Activated T-helper 17 cell treated with anti-CD3 and anti-CD28 coated beads, Interleukin-2, amount 50 U/mL, for 72 hours (primary cell): ENCODE results near the gene SPACA5B. TPM values are rescaled to one million over a fixed set of nuclear protein-coding genes. Genes with fewer than 3 reads are reported as not detected.
"Not testable (repeated sequence)": the region's sequence is repeated elsewhere in the genome, so short reads cannot be mapped to it uniquely, and the experiment has no call there.

ENCODE experiments used
- ATAC-seq: fragments of 150-1000 bp; cut with Tn5 transposase; replicated peaks from 2 replicates; pipeline ENCODE4 v1.10.0; 2021; ENCODE audit warnings: mild to moderate bottlenecking, moderate library complexity
- H3K27ac Mint-ChIP-seq: one replicate; pipeline ENCODE4 v1.8.0; 2022; ENCODE audit warnings: mixed read lengths
- H3K27me3 Mint-ChIP-seq: one replicate; pipeline ENCODE4 v1.8.0; 2022; ENCODE audit warnings: mixed read lengths
- H3K36me3 Mint-ChIP-seq: one replicate; pipeline ENCODE4 v1.8.0; 2022; ENCODE audit warnings: low read depth, mild to moderate bottlenecking, mixed read lengths
- H3K4me1 Mint-ChIP-seq: one replicate; pipeline ENCODE4 v1.8.0; 2022; ENCODE audit warnings: mixed read lengths
- H3K4me3 Mint-ChIP-seq: one replicate; pipeline ENCODE4 v1.8.0; 2022; ENCODE audit warnings: mild to moderate bottlenecking, mixed read lengths
- H3K9me3 Mint-ChIP-seq: one replicate; pipeline ENCODE4 v1.8.0; 2022; ENCODE audit warnings: mixed read lengths
- total RNA-seq, 2 donors: library from RNA; stranded (reverse); gene quantifications; one replicate each; pipeline ENCODE4 v1.2.3, GENCODE V29; 2022

The SPACA5B gene
- not detected for total RNA-seq

DNA sequence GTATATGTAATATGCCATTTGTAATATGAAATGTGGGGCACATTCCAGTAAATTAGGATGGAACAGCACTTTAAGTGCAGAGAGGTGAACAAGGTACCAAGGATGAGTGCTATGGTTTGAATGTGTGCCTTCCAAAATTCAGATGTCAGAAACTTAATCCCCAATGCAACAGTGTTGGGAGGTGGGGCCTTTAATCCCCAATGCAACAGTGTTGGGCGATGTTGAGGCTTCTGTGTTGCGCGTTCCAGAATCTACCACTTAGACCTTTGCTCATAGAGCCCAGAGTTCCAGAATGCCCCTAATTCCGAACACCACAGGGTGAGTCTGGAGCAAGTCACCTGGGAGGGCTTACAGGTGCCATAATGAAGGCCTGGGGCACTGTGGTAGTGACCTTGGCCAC, at the start of gene SPACA5B:
TSS of gene SPACA5B (plus strand) at position 301 of the 400 bp plus-strand sequence. CDS start at position 363, 62 bp downstream.
- not testable (repeated sequence) for H3K27me3 Mint-ChIP-seq, H3K9me3 Mint-ChIP-seq, H3K36me3 Mint-ChIP-seq, H3K4me3 Mint-ChIP-seq, H3K27ac Mint-ChIP-seq, H3K4me1 Mint-ChIP-seq, ATAC-seq

- Mint-ChIP-seq H3K4me1 (no peaks in the 10 kb centered on the region), H3K36me3 (no peaks in the 10 kb centered on the region), H3K4me3 (no peak overlapping the region), H3K27ac (no peak overlapping the region), H3K9me3 (no peaks in the 10 kb centered on the region), H3K27me3 (no peaks in the 10 kb centered on the region)
- peak; percentile 74 for ATAC-seq
Measured at GRCh38 chrX:48083212-48083611, 47.2 kb upstream of the SPACA5B start.

- H3K4me3 Mint-ChIP-seq: no peak overlapping the region
- H3K9me3 Mint-ChIP-seq: no peaks in the 10 kb centered on the region
- no peaks in the 10 kb centered on the region for H3K36me3 Mint-ChIP-seq
- ATAC-seq: no peak
- H3K27me3 Mint-ChIP-seq: no peaks in the 10 kb centered on the region
- H3K27ac Mint-ChIP-seq: no peak overlapping the region
- no peaks in the 10 kb centered on the region for H3K4me1 Mint-ChIP-seq
Measured at GRCh38 chrX:48083706-48084105, 46.7 kb upstream of the SPACA5B start.

- no peak overlapping the region for H3K4me3 Mint-ChIP-seq
Measured at GRCh38 chrX:48086082-48086481, 44.3 kb upstream of the SPACA5B start.

GRCh38 chrX:48090123-48090522, 40.3 kb upstream of the SPACA5B start:
- ATAC-seq: no peak
- H3K27me3 Mint-ChIP-seq: no peaks in the 10 kb centered on the region
- H3K27ac Mint-ChIP-seq: no peak overlapping the region
- no peaks in the 10 kb centered on the region for H3K4me1 Mint-ChIP-seq
- H3K4me3 Mint-ChIP-seq: no peak overlapping the region
- H3K36me3 Mint-ChIP-seq: no peaks in the 10 kb centered on the region
- no peaks in the 10 kb centered on the region for H3K9me3 Mint-ChIP-seq

More at GRCh38 chrX:48086082-48086481, 44.3 kb upstream of the SPACA5B start:
- Mint-ChIP-seq H3K9me3 (no peaks in the 10 kb centered on the region), H3K36me3 (no peaks in the 10 kb centered on the region), H3K27ac (no peak overlapping the region), H3K4me1 (no peaks in the 10 kb centered on the region), H3K27me3 (no peaks in the 10 kb centered on the region)
- ATAC-seq: no peak

DNA sequence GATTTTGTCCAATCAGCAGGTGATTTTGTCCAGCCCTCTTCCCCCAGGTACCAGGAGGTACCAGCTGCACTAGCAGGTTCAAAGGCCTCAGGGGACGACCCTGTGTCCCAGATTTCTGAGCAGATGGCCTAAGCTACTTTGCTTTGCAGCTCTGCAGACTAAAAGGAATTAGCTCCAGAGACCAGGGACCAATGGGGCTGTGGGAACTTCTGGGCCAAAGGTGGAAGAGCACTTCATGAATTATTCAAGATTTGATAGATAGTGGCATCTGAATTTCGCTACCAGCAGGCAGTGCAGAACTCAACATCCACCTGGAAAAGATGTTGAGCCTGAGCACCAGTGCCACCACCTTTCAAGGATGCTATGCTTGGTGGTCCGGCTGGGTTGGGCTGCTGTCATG, 37.9 kb upstream of the SPACA5B start:
- not testable (repeated sequence) for H3K27ac Mint-ChIP-seq, H3K36me3 Mint-ChIP-seq, H3K4me1 Mint-ChIP-seq, H3K27me3 Mint-ChIP-seq, H3K4me3 Mint-ChIP-seq, ATAC-seq, H3K9me3 Mint-ChIP-seq

GRCh38 chrX:48101443-48101842, 29.0 kb upstream of the SPACA5B start:
- Mint-ChIP-seq H3K27ac (no peak overlapping the region), H3K4me1 (no peaks in the 10 kb centered on the region)
- no peak for ATAC-seq

DNA sequence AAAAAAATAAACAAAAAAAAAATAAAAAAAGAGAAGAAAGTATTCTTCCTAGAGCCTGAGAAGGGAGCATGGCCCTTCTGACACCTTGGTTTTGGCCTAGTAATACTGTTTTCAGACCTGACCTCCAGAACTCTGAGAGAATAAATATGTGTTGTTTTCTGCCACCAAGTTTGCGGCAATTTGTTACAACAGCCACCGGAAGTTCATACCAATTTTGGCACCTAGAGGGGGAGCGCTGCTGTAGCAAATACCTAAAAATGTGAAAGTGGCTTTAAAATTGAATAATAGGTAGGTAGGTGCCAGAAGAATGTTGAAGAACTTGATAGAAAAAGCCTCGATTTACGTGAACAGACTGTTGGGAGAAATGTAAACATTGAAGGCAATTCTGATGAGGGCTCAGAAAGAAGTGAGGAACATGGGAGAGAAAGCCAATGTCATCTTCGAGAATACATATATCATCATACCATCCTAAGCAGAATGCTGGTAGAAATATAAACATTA, 27.5 kb upstream of the SPACA5B start:
- no peak for ATAC-seq
- no peak overlapping the region for H3K4me3 Mint-ChIP-seq
- no peaks in the 10 kb centered on the region for H3K4me1 Mint-ChIP-seq
- no peak overlapping the region for H3K27ac Mint-ChIP-seq
- H3K9me3 Mint-ChIP-seq: no peaks in the 10 kb centered on the region
- no peaks in the 10 kb centered on the region for H3K36me3 Mint-ChIP-seq
- no peaks in the 10 kb centered on the region for H3K27me3 Mint-ChIP-seq

More at GRCh38 chrX:48101443-48101842, 29.0 kb upstream of the SPACA5B start:
- H3K4me3 Mint-ChIP-seq: no peak overlapping the region
- no peaks in the 10 kb centered on the region for H3K27me3 Mint-ChIP-seq
- no peaks in the 10 kb centered on the region for H3K9me3 Mint-ChIP-seq
- H3K36me3 Mint-ChIP-seq: no peaks in the 10 kb centered on the region

DNA sequence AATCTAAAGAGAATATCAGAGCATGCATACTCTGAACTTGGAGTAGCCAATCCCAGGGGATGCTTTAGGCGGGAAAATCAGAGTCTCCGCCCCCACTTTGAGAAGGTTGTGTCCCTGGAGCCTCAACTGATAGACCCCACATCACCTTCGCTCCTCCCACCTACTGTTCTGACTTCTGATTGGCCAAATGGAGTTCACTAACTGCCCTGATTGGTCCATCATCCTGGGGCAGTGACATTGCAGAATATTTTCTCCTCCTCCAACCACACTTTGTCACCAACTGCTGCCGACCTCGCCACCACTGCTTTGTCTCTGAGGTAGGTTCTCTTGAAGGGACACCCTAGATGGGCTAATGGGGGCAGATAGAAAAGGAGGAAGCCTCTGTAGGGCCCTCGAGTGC, 22.7 kb upstream of the SPACA5B start:
- no peaks in the 10 kb centered on the region for H3K27me3 Mint-ChIP-seq
- no peaks in the 10 kb centered on the region for H3K4me1 Mint-ChIP-seq
- no peaks in the 10 kb centered on the region for H3K9me3 Mint-ChIP-seq
- H3K27ac Mint-ChIP-seq: no peak overlapping the region
- H3K36me3 Mint-ChIP-seq: no peaks in the 10 kb centered on the region
- no peak overlapping the region for H3K4me3 Mint-ChIP-seq
- ATAC-seq: no peak

DNA sequence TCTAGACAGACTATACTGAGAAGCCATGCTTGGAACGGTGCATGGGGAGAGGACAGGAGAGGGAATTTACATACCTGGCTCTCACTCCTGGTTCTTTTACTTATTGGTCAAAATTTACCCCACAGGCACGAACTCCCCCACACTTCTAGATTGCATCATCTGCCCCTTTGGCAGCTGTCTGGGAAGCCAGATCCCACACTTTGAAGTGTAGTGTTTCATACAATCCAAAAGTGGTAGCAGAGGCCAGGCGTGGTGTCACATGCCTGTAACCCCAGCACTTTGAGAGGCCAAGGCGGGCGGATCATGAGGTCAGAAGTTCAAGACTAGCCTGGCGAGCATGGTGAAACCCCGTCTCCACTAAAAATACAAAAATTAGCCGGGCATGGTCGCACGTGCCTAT, 5.1 kb upstream of the SPACA5B start:
- not testable (repeated sequence) for H3K9me3 Mint-ChIP-seq, H3K4me3 Mint-ChIP-seq

GRCh38 chrX:48132308-48132844, 1.9 kb downstream of the SPACA5B start:
- H3K27ac Mint-ChIP-seq, H3K36me3 Mint-ChIP-seq, H3K4me3 Mint-ChIP-seq, H3K4me1 Mint-ChIP-seq, ATAC-seq, H3K9me3 Mint-ChIP-seq, H3K27me3 Mint-ChIP-seq: not testable (repeated sequence)

More for the DNA sequence above, 5.1 kb upstream of the SPACA5B start:
- H3K27ac Mint-ChIP-seq, H3K4me1 Mint-ChIP-seq, H3K36me3 Mint-ChIP-seq, ATAC-seq, H3K27me3 Mint-ChIP-seq: not testable (repeated sequence)

DNA sequence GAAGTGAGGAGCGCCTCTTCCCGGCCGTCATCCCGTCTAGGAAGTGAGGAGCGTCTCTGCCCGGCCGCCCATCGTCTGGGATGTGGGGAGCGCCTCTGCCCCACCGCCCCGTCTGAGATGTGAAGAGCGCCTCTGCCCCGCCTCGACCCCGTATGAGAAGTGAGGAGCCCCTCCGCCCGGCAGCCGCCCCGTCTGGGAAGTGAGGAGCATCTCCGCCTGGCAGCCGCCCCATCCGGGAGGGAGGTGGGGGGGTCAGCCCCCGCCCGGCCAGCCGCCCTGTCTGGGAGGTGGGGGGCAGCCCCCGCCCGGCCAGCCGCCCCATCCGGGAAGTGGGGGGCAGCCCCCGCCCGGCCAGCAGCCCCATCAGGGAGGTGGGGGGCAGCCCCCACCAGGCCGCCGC, 8.7 kb downstream of the SPACA5B start:
- H3K4me1 Mint-ChIP-seq, H3K4me3 Mint-ChIP-seq, H3K9me3 Mint-ChIP-seq, ATAC-seq, H3K36me3 Mint-ChIP-seq, H3K27ac Mint-ChIP-seq, H3K27me3 Mint-ChIP-seq: not testable (repeated sequence)

DNA sequence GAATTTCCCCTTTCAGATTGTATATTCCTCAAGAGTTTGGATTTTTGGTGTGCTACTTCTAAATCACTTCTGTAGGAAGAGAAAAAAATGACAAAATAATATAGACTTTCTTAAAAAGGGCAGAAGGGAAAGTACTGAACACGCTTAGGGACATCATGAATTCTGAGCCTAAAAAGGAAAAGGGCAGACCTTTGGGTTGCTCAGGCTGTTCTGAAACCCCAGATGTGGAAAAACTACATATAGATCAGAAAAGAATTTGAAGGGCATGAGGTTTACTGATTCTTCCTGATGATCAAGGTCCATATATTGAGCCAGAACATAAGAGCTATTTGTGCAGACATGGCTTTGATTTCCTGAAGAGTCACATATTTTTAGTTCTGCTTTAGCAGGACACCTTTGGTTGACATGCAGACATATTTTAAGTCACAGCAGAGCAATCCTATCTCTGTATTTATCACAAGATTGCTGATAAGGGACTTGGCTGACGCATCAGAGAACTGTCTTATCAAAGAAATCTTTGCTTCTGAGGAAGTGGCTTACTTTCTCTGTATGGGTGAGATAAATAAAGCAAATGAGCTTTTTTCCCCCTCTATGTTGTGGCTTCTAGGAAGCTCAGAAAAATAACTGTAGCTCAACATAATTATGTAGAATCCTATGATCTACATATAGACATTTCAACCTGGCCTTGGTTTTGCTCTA, 11.5 kb downstream of the SPACA5B start:
- ATAC-seq: peak; percentile 77
- not testable (repeated sequence) for H3K36me3 Mint-ChIP-seq, H3K4me1 Mint-ChIP-seq, H3K27me3 Mint-ChIP-seq, H3K4me3 Mint-ChIP-seq, H3K9me3 Mint-ChIP-seq, H3K27ac Mint-ChIP-seq

DNA sequence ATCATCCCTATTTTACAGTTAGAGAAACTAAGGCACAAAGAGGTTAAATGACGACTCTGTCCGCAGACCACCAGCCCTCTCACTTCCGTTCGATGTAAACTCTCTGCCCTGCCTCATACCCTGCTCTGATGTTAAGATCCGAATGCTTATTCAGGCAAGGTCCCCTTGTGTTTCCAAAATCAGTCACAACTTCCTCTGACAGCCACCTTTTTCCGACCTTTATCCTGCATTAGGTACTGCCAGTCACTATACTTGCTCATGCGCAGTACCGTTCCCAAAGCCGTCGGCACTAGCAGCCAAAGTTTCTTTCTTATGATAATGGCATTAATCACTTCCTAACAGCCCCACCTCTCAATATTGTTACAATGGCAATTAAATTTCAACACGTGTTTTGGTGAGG, 12.3 kb downstream of the SPACA5B start:
- H3K27me3 Mint-ChIP-seq, H3K4me1 Mint-ChIP-seq, H3K27ac Mint-ChIP-seq, H3K9me3 Mint-ChIP-seq, H3K36me3 Mint-ChIP-seq: not testable (repeated sequence)
- ATAC-seq: peak; percentile 93
- peak overlapping the region; percentile 54 for H3K4me3 Mint-ChIP-seq

DNA sequence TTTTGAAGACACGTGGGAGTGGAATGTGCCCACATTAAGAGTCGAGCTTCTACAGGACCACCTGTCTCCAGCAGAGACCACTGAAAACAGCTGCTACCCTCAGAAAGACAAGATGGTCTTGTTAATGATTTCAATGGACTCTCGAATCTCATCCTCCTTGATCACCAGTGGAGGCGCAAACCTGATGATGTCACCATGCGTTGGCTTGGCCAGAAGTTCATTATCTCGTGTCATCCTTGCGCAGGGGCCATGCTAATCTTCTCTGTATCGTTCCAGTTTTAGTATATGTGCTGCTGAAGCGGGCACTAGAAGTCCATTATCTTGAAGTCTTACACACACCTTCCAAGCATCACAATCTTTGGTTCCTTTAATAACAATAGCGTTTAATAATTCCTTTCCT, 23.3 kb downstream of the SPACA5B start:
- no peaks in the 10 kb centered on the region for H3K36me3 Mint-ChIP-seq
- H3K4me1 Mint-ChIP-seq: no peaks in the 10 kb centered on the region
- H3K27me3 Mint-ChIP-seq: no peaks in the 10 kb centered on the region
- no peak overlapping the region for H3K4me3 Mint-ChIP-seq
- ATAC-seq: no peak
- no peaks in the 10 kb centered on the region for H3K9me3 Mint-ChIP-seq
- H3K27ac Mint-ChIP-seq: no peak overlapping the region
